Adrenal gland (tissue), 5 donors: ENCODE data around the gene GPR78.

Source experiments
- POLR2A ChIP-seq, 2 donors: fragments of 450-650 bp; IDR thresholded peaks; one replicate each; pipeline ENCODE4 v1.6.1; 2017; ENCODE audit warnings: antibody characterized with exemption in 2 of 2, mild to moderate bottlenecking in 2 of 2, moderate library complexity in 1 of 2
- TF ChIP-seq, protein P1 (sequence below), 6 experiments: fragments of 450-650 bp in 4 of 6; fragments of 200-600 bp in 2 of 6; sonication (generic) in 1 of 6; IDR thresholded peaks; 1 replicate in 5 of 6; 2 replicates in 1 of 6; pipeline versions ENCODE4 v1.5.1 to v1.8.0; 2016 to 2021; ENCODE audit warnings: antibody characterized with exemption in 6 of 6, mild to moderate bottlenecking in 2 of 6, moderate library complexity in 1 of 6
- donor health status: DM: no; HTN: no; CAD: no.

- TF ChIP-seq, protein P1, sequence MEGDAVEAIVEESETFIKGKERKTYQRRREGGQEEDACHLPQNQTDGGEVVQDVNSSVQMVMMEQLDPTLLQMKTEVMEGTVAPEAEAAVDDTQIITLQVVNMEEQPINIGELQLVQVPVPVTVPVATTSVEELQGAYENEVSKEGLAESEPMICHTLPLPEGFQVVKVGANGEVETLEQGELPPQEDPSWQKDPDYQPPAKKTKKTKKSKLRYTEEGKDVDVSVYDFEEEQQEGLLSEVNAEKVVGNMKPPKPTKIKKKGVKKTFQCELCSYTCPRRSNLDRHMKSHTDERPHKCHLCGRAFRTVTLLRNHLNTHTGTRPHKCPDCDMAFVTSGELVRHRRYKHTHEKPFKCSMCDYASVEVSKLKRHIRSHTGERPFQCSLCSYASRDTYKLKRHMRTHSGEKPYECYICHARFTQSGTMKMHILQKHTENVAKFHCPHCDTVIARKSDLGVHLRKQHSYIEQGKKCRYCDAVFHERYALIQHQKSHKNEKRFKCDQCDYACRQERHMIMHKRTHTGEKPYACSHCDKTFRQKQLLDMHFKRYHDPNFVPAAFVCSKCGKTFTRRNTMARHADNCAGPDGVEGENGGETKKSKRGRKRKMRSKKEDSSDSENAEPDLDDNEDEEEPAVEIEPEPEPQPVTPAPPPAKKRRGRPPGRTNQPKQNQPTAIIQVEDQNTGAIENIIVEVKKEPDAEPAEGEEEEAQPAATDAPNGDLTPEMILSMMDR (IDR thresholded peaks at IDR 0.05): no peak
- TF ChIP-seq POLR2A (IDR thresholded peaks at IDR 0.05): no peak
Measured at GRCh38 chr4:8583655-8584025, 3.4 kb downstream of the GPR78 start.
